LHCN-M2 (cell line): Measurements from ENCODE around the gene FRMD6. TPM values are rescaled to one million over a fixed set of nuclear protein-coding genes. Genes with fewer than 3 reads are reported as not detected.

ENCODE experiments used
- DNase-seq: peaks from one replicate; pipeline ENCODE4 v3.0.0-alpha.2; 2012; ENCODE audit warnings: low read depth
- total RNA-seq: library from RNA; depleted of rRNA; stranded (reverse); fragments of >200 nt; gene quantifications from 2 replicates; pipeline ENCODE4 v1.2.3, GENCODE V29; 2014

Gene FRMD6
- total RNA-seq, 1 experiment from 2014 or later, result 170 TPM

- no peak for DNase-seq
Observed at GRCh38 chr14:51663783-51664326, 12.1 kb downstream of the FRMD6 start.

GRCh38 chr14:51666070-51666469 lies 14.4 kb downstream of the FRMD6 start:
- no peak for DNase-seq

DNA sequence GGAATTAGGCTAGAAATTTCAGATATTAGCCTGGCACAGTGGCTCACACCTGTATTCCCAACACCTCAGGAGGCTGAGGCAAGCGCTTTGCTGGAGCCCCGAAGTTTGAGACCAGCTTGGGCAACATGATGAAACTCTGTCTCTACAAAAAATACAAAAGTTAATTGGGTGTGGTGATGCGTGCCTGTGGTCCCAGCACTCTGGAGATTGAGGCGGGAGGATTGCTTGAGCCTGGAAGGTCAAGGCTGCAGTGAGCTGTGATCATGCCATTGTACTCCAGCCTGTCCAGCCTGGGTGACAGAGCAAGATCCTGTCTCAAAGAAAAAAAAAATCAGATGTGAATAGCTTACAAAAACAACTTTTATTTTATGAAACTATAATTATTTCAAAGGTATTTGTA lies 15.1 kb downstream of the FRMD6 start:
- DNase-seq, result no peak

DNA sequence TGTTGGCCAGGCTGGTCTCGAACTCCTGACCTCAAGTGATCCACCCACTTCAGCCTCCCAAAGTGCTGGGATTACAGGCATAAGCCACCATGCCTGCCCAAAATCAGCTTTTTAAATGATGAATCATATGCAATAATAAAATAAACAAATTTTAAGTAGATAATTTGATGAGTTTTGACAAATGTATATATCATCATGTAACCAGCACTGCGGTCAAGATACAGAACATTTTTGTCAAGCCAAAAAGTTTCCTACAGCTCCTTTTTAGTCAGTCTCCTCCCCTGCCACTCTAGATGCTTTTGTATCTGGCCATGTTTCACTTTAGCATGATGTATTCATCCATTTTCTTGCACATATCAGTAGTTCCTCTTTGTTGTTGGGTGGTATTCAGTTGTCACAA lies 17.2 kb downstream of the FRMD6 start:
- DNase-seq, result no peak

GRCh38 chr14:51674294-51675002 lies 22.7 kb downstream of the FRMD6 start:
- peak; percentile 66 for DNase-seq

DNA sequence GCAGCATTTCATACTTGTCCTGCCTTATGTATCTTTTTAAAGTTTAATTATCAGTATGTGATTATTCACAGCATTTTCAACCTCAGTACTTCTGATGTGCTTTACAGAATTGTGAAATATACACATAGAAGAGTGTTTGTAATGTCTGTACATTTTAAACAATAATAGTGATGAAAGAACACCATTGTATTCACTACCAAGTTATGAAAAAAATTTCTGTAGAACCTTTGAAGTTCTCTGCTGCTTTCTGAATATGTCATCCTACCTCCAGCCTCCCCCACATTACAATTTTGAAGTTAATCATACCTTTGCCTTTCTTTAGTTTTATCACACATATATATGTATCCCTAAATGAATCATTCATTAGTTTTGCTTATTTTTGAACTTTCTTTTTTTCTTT lies 24.8 kb downstream of the FRMD6 start:
- DNase-seq, result no peak

DNA sequence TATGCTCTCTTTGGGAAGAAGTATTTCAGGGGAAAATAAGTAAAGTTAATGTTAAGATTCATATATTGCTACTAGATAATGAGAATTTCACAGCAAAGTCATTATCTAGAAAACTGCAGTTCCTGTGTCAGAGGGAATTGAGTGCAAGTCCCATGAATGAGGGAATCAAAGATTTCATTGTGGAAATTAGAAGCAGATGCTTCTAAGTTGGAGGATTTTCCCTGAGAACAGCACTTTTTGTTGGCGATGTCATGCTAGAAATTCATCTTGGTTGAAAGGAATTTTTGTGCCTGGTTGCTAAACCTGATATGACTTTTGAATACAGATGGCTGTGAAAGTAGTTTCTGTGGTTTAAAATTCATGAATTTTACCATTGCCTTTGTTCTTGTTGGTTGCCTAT lies 25.6 kb downstream of the FRMD6 start:
- DNase-seq, result no peak

GRCh38 chr14:51677738-51678137 lies 26.0 kb downstream of the FRMD6 start:
- no peak for DNase-seq

- DNase-seq, result no peak
Observed at GRCh38 chr14:51680031-51680430, 28.3 kb downstream of the FRMD6 start.

DNA sequence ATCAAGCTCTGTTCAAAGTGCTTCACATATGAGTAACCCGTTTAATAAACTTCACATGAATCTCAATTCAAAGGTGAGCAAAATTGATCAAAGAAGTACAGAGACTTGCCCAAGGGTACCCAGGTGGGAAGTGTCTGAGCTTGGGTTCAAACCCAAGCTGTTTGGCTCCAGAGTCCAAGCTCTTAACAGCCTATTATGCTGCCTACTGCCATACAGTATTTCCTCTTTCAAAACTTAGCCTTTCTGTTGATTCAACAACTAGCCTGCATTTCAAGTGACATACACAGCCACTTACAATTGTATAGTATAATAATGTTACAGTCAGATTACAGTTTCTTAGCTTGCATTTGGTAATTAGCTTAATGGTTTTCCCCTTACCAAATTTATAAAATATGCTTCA lies 29.7 kb downstream of the FRMD6 start:
- no peak for DNase-seq

DNA sequence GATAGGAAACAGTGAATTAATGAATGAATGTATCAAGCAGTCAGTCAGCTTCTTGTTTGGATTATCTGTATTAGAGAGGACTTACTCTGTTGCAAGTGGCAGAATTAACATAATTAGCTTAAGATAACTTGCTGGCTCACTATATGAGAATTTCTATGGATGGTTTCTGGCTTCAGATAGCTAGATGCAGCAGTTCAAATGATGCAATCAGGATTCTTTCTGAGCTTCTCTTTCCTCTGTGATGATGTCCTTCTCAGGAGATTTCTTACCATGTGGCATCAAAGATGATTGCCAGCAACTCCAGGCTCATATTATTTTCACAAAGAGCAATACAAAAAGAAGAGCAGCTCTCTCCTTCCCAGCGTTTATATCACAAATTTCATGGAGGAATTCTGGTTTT lies 30.7 kb downstream of the FRMD6 start:
- DNase-seq, result peak; percentile 33

DNA sequence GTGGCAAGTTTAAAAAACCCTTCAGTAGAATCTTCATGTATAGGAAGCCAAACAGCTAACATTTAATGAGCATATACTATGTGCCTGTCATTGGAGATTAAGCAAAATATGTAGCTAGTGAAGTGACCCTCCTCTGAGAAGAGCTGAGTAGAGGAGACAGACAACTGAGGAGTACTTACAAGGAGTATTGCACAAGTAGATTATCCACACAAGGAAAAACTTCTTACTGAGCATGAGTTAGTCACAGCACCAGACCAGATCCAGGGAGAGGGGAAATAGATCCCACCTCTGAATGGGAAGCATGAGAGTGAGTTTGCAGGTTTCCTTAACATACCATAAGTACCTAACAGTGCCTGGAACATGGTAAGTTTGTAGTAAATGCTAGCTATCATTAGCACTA lies 33.0 kb downstream of the FRMD6 start:
- no peak for DNase-seq

- DNase-seq, result no peak
Observed at GRCh38 chr14:51691176-51691575, 39.5 kb downstream of the FRMD6 start.

DNA sequence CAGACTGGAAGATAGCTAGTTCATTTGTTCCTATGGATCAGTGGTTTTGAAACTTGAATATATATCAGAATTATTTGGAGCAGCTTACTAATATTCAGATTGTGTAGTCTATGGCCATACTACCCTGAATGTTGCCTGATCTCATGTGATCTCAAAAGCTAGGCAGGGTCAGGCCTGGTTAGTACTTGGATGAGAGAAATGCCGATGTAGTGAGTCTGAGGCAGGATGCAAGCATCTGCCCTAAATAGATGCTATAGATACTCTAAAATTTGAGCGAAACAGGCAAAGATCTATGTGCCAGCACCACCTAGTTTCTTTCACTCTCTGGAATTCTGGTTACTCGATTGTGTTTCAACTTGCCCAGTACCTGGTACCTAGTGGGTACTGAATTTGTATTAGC lies 40.9 kb downstream of the FRMD6 start:
- no peak for DNase-seq

DNA sequence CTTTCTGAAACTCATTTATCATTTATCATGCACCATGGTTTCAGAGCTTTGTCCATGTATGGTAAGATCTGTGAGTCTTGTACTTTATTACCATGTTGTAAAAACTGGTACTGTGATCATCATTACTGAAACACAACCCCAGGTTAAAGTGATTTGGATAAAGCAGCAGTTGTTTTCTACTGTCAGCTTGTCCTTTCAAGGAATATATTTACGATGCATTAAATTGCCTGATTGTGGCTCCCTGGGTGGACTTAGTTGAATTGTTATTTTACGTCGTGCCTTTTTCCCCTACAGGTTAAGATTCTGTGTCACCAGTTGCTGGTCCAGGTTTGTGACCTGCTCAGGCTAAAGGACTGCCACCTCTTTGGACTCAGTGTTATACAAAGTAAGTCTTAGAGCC lies 46.1 kb downstream of the FRMD6 start:
- DNase-seq, result no peak

GRCh38 chr14:51701951-51702350 lies 50.2 kb downstream of the FRMD6 start:
- DNase-seq, result peak; percentile 66

DNA sequence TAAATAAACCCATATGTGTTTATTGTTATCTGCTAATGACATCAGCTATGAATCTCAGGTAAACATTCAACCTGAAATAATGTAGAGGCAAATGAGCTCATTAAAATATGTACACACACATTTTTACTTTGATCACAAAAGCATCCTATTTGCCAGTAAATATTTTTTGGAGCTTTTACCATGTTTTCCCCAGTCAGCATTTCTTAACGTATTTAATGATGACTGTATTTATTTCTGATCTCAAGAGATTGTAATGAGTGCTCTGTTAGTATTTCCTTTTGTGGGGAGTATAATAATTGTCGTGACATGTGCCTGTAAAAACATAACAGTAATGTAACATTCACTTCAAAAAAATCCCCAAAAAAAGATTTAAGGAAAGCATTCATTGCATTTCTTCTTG lies 52.1 kb downstream of the FRMD6 start:
- no peak for DNase-seq

GRCh38 chr14:51704545-51704944 lies 52.8 kb downstream of the FRMD6 start:
- no peak for DNase-seq

DNA sequence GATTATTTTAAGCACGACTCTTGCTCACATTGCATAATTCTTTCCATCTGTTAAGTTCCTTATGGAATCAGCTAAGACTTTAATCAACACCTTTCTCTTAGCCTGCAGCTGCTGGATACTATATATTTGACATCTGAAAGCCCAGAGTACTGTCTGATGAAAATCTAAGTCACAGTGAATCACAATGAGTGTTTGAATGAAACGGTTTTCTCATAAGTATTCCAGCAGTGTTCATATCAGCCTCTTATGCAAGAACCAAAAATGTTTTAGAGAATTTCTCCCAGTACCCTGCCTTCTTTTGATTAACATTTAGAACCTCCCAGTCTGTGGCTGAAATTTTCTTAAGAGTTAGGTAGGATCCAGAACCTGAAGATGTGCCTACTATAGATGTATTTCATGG lies 55.6 kb downstream of the FRMD6 start:
- DNase-seq, result peak; percentile 29

- peak; percentile 22 for DNase-seq
Observed at GRCh38 chr14:51711505-51711904, 59.8 kb downstream of the FRMD6 start.

DNA sequence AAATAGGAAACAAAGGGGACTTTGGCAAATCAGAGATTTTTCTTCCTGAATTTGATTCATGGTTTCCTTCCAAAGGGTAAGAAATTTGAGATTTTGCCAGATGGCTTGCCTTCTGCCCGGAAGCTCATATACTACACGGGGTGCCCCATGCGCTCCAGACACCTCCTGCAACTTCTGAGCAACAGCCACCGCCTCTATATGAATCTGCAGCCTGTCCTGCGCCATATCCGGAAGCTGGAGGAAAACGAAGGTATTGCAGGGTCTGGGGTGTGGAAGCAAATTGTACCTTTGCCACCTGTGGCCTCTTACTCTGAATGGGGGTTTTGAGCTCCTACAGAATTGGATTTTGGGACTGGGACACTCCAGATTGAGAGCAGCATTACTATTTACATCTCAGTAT lies 63.5 kb downstream of the FRMD6 start:
- no peak for DNase-seq

DNA sequence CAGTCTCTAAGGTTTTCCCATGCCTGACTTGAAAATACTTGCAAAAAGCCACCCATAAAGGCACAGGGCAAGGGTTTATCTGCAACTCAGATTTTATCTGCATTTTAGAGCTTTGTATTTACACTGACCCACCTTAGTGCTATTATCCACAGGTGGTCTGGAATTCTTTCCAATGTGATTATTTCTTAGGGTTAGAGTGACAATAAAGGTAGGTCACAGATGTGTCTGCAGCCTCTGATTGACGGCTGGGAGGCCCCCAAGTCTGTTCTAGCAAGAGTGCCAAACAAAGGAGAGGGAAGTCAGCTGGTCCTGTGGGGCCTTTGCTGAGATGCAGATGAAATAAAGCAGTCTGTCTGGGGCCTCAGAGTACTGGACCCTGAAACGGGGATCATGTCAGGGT lies 64.0 kb downstream of the FRMD6 start:
- no peak for DNase-seq

GRCh38 chr14:51716610-51717009 lies 64.9 kb downstream of the FRMD6 start:
- peak; percentile 74 for DNase-seq

GRCh38 chr14:51717766-51718165 lies 66.1 kb downstream of the FRMD6 start:
- DNase-seq, result no peak
